Stimulated activated naive B cell treated with anti-CD40 and anti-IgM and Interleukin-4, amounts not matched to agents 10 μg/mL and 1 μg/mL and 100 μg/mL, for 72 hours (primary cell): Measurements from ENCODE around the gene CUEDC2.

Experiments used
- ATAC-seq, 2 donors: fragments of 150-1000 bp; cut with Tn5 transposase; replicated peaks; 2 replicates each; pipeline ENCODE4 v1.10.0; 2021; ENCODE audit warnings: moderate library complexity in 1 of 2
- DNase-seq: peaks from one replicate; pipeline ENCODE4 v3.0.0; 2021
- H3K27ac Mint-ChIP-seq: one replicate; pipeline ENCODE4 v1.8.0; 2022; ENCODE audit warnings: mild to moderate bottlenecking, mixed read lengths
- H3K27me3 Mint-ChIP-seq, 2 donors: one replicate each; pipeline ENCODE4 v1.8.0; 2022; ENCODE audit warnings: mixed read lengths in 2 of 2
- H3K36me3 Mint-ChIP-seq, 2 donors: one replicate each; pipeline ENCODE4 v1.8.0; 2022; ENCODE audit warnings: mixed read lengths in 2 of 2, mild to moderate bottlenecking in 1 of 2
- H3K4me1 Mint-ChIP-seq, 2 donors: one replicate each; pipeline ENCODE4 v1.8.0; 2022; ENCODE audit warnings: mixed read lengths in 2 of 2, mild to moderate bottlenecking in 1 of 2
- H3K4me3 Mint-ChIP-seq, 2 donors: one replicate each; pipeline ENCODE4 v1.8.0; 2022; ENCODE audit warnings: mild to moderate bottlenecking in 2 of 2, mixed read lengths in 2 of 2, moderate library complexity in 1 of 2
- H3K9me3 Mint-ChIP-seq, 2 donors: one replicate each; pipeline ENCODE4 v1.8.0; 2022; ENCODE audit warnings: mixed read lengths in 2 of 2, mild to moderate bottlenecking in 1 of 2

CUEDC2 gene

GRCh38 chr10:102424145-102424544, 8.2 kb downstream of the CUEDC2 start:
- Mint-ChIP-seq H3K4me3 (no peak overlapping the region), H3K27ac (no peak overlapping the region), H3K4me1 (peaks cover 29 to 55% of the 10 kb centered on the region in 2 donors), H3K27me3 (peaks cover 1 to 2% of the 10 kb centered on the region in 2 donors), H3K36me3 (peaks cover 29 to 43% of the 10 kb centered on the region in 2 donors), H3K9me3 (no peaks in the 10 kb centered on the region)
- DNase-seq = no peak
- ATAC-seq = no peak

- Mint-ChIP-seq H3K4me1 (peaks cover 32 to 60% of the 10 kb centered on the region in 2 donors), H3K36me3 (peaks cover 29 to 42% of the 10 kb centered on the region in 2 donors), H3K27me3 (peaks cover 6 to 7% of the 10 kb centered on the region in 2 donors), H3K9me3 (no peaks in the 10 kb centered on the region), H3K4me3 (peak overlapping the region; percentile 11 to 40), H3K27ac (no peak overlapping the region)
- ATAC-seq = no peak
- no peak for DNase-seq
Measured at GRCh38 chr10:102423372-102423968, 8.9 kb downstream of the CUEDC2 start.

- H3K9me3 Mint-ChIP-seq = no peaks in the 10 kb centered on the region
- peak; percentile 43 to 53 for ATAC-seq
- DNase-seq = peak; percentile 68
- H3K27ac Mint-ChIP-seq = peak overlapping the region; percentile 97
- H3K4me1 Mint-ChIP-seq = peaks cover 34 to 58% of the 10 kb centered on the region in 2 donors
- H3K27me3 Mint-ChIP-seq = peaks cover 13 to 14% of the 10 kb centered on the region in 2 donors
- H3K36me3 Mint-ChIP-seq = peaks cover 29 to 38% of the 10 kb centered on the region in 2 donors
- H3K4me3 Mint-ChIP-seq = peak overlapping the region; percentile 98 to 100
Measured at GRCh38 chr10:102422545-102423129, 9.7 kb downstream of the CUEDC2 start.

- peaks cover 27 to 57% of the 10 kb centered on the region in 2 donors for H3K4me1 Mint-ChIP-seq
- ATAC-seq (peak; percentile 17 to 20), DNase-seq (no peak)
- peak overlapping the region; percentile 97 for H3K27ac Mint-ChIP-seq
- H3K9me3 Mint-ChIP-seq = no peaks in the 10 kb centered on the region
- H3K4me3 Mint-ChIP-seq = peak overlapping the region; percentile 98 to 100
- peaks cover 22 to 31% of the 10 kb centered on the region in 2 donors for H3K36me3 Mint-ChIP-seq
- H3K27me3 Mint-ChIP-seq = peaks cover 20 to 21% of the 10 kb centered on the region in 2 donors
Measured at GRCh38 chr10:102421757-102422512, 10.4 kb downstream of the CUEDC2 start.

- Mint-ChIP-seq H3K36me3 (peaks cover 22 to 28% of the 10 kb centered on the region in 2 donors), H3K27me3 (peaks cover 25 to 26% of the 10 kb centered on the region in 2 donors), H3K4me1 (peaks cover 26 to 52% of the 10 kb centered on the region in 2 donors), H3K27ac (peak overlapping the region; percentile 97), H3K9me3 (no peaks in the 10 kb centered on the region), H3K4me3 (peak overlapping the region; percentile 98 to 100)
- ATAC-seq (no peak), DNase-seq (no peak)
Measured at GRCh38 chr10:102421507-102421756, 10.9 kb downstream of the CUEDC2 start.

GRCh38 chr10:102420714-102421506, 11.5 kb downstream of the CUEDC2 start, which contains the start of gene FBXL15:
FBXL15 (plus strand) TSS chr10:102420836; CDS start chr10:102421130, 294 bp downstream.
- DNase-seq (peak; percentile 95), ATAC-seq (peak; percentile 81 to 85)
- Mint-ChIP-seq H3K27ac (peak within 1 kb of the TSS; percentile 97), H3K9me3 (no peaks in the 10 kb centered on the region), H3K4me3 (peak within 1 kb of the TSS; percentile 98 to 100), H3K4me1 (peaks cover 22 to 48% of the 10 kb centered on the region in 2 donors), H3K27me3 (peaks cover 30 to 31% of the 10 kb centered on the region in 2 donors), H3K36me3 (peaks cover 20 to 23% of the 10 kb centered on the region in 2 donors)

- Mint-ChIP-seq H3K36me3 (peaks cover 17 to 19% of the 10 kb centered on the region in 2 donors), H3K27ac (peak overlapping the region; percentile 97), H3K9me3 (no peaks in the 10 kb centered on the region), H3K4me1 (peaks cover 19 to 48% of the 10 kb centered on the region in 2 donors), H3K4me3 (peak overlapping the region; percentile 98 to 100), H3K27me3 (peaks cover 36 to 37% of the 10 kb centered on the region in 2 donors)
- DNase-seq (no peak), ATAC-seq (no peak)
Measured at GRCh38 chr10:102420181-102420713, 12.1 kb downstream of the CUEDC2 start.

GRCh38 chr10:102419269-102420180, 12.8 kb downstream of the CUEDC2 start:
- H3K27ac Mint-ChIP-seq = peak overlapping the region; percentile 88
- H3K27me3 Mint-ChIP-seq = peaks cover 42% of the 10 kb centered on the region in 2 donors
- no peak for DNase-seq
- ATAC-seq = no peak
- no peaks in the 10 kb centered on the region for H3K9me3 Mint-ChIP-seq
- peak overlapping the region; percentile 98 to 100 for H3K4me3 Mint-ChIP-seq
- peaks cover 19 to 51% of the 10 kb centered on the region in 2 donors for H3K4me1 Mint-ChIP-seq
- H3K36me3 Mint-ChIP-seq = peaks cover 10 to 15% of the 10 kb centered on the region in 2 donors

- DNase-seq = no peak
- Mint-ChIP-seq H3K27ac (peak within 1 kb of the TSS; percentile 88), H3K27me3 (peaks cover 47% of the 10 kb centered on the region in 2 donors), H3K36me3 (peaks cover 4 to 15% of the 10 kb centered on the region in 2 donors), H3K4me1 (peaks cover 19 to 48% of the 10 kb centered on the region in 2 donors), H3K4me3 (peak within 1 kb of the TSS; percentile 98 to 100), H3K9me3 (no peaks in the 10 kb centered on the region)
- no peak for ATAC-seq
Measured at GRCh38 chr10:102418622-102419268, 13.6 kb downstream of the CUEDC2 start, which contains the start of gene PSD. PSD (minus strand) TSS chr10:102418785; CDS start chr10:102417038, 1,747 bp downstream.

- H3K4me3 Mint-ChIP-seq = no peak overlapping the region
Measured at GRCh38 chr10:102416695-102417094, 15.7 kb downstream of the CUEDC2 start.

GRCh38 chr10:102416283-102416682, 16.1 kb downstream of the CUEDC2 start:
- peaks cover 18 to 45% of the 10 kb centered on the region in 2 donors for H3K4me1 Mint-ChIP-seq
- H3K36me3 Mint-ChIP-seq = peaks cover 0 to 4% of the 10 kb centered on the region in 2 donors
- DNase-seq = no peak
- H3K4me3 Mint-ChIP-seq = no peak overlapping the region
- peaks cover 61 to 71% of the 10 kb centered on the region in 2 donors for H3K27me3 Mint-ChIP-seq
- no peak overlapping the region for H3K27ac Mint-ChIP-seq
- no peak for ATAC-seq
- H3K9me3 Mint-ChIP-seq = no peaks in the 10 kb centered on the region

More at GRCh38 chr10:102416695-102417094, 15.7 kb downstream of the CUEDC2 start:
- Mint-ChIP-seq H3K9me3 (no peaks in the 10 kb centered on the region), H3K4me1 (peaks cover 17 to 41% of the 10 kb centered on the region in 2 donors), H3K27me3 (peaks cover 57 to 67% of the 10 kb centered on the region in 2 donors), H3K36me3 (peaks cover 0 to 4% of the 10 kb centered on the region in 2 donors), H3K27ac (no peak overlapping the region)
- no peak for DNase-seq
- ATAC-seq = no peak

- peaks cover 72 to 84% of the 10 kb centered on the region in 2 donors for H3K27me3 Mint-ChIP-seq
- ATAC-seq = no peak
- no peak overlapping the region for H3K4me3 Mint-ChIP-seq
- no peak overlapping the region for H3K27ac Mint-ChIP-seq
- H3K4me1 Mint-ChIP-seq = peaks cover 26 to 45% of the 10 kb centered on the region in 2 donors
- H3K36me3 Mint-ChIP-seq = no peaks in the 10 kb centered on the region
- H3K9me3 Mint-ChIP-seq = no peaks in the 10 kb centered on the region
- no peak for DNase-seq
Measured at GRCh38 chr10:102414749-102415148, 17.6 kb downstream of the CUEDC2 start.
